RWPE2 (cell line): ENCODE measurements around the gene C1orf21.

Experiments
- ATAC-seq: fragments of 200-7000 bp; cut with Tn5 transposase; 3 replicates; pipeline ENCODE4 v1.9.1; 2021; ENCODE audit warnings: low read depth
- DNase-seq: peaks from one replicate; pipeline ENCODE4 v3.0.0-alpha.2; 2020; ENCODE audit warnings: low spot score
- H3K27ac ChIP-seq: fragments of 450-650 bp; 2 replicates; pipeline ENCODE4 v1.5.1; 2017; ENCODE audit warnings: mild to moderate bottlenecking; ENCODE audit not compliant: poor library complexity, severe bottlenecking
- H3K27me3 ChIP-seq: fragments of 250-450 bp; sonication (Bioruptor Pico); 2 replicates; pipeline ENCODE4 v1.5.1; 2021; ENCODE audit warnings: mild to moderate bottlenecking, moderate library complexity; ENCODE audit not compliant: insufficient read depth, poor library complexity, severe bottlenecking
- H3K36me3 ChIP-seq: fragments of 250-450 bp; sonication (Bioruptor Pico); 2 replicates; pipeline ENCODE4 v1.5.1; 2020; ENCODE audit warnings: low read depth, mild to moderate bottlenecking, moderate library complexity
- H3K4me1 ChIP-seq: fragments of 250-450 bp; sonication (Bioruptor Pico); 2 replicates; pipeline ENCODE4 v1.5.1; 2021; ENCODE audit warnings: mild to moderate bottlenecking, moderate library complexity; ENCODE audit not compliant: insufficient read depth, poor library complexity, severe bottlenecking
- H3K4me3 ChIP-seq: fragments of 250-450 bp; sonication (Bioruptor Pico); 2 replicates; pipeline ENCODE4 v1.5.1; 2021; ENCODE audit warnings: mild to moderate bottlenecking, moderate library complexity; ENCODE audit not compliant: severe bottlenecking
- H3K9me3 ChIP-seq: fragments of 250-450 bp; sonication (Bioruptor Pico); 2 replicates; pipeline ENCODE4 v1.5.1; 2021; ENCODE audit warnings: mild to moderate bottlenecking, moderate library complexity; ENCODE audit not compliant: severe bottlenecking
- TF ChIP-seq, protein P1 (sequence below): fragments of 450-650 bp; IDR thresholded peaks from one replicate; pipeline ENCODE4 v1.5.1; 2017; ENCODE audit warnings: mild to moderate bottlenecking, moderate library complexity; ENCODE audit not compliant: poor library complexity, severe bottlenecking

C1orf21 gene

GRCh38 chr1:184370850-184371249 lies 16.0 kb upstream of the C1orf21 start:
- no peaks in the 10 kb centered on the region for H3K36me3 ChIP-seq
- DNase-seq (no peak), ATAC-seq (no peak)
- no peaks in the 10 kb centered on the region for H3K9me3 ChIP-seq
- TF ChIP-seq, protein P1, sequence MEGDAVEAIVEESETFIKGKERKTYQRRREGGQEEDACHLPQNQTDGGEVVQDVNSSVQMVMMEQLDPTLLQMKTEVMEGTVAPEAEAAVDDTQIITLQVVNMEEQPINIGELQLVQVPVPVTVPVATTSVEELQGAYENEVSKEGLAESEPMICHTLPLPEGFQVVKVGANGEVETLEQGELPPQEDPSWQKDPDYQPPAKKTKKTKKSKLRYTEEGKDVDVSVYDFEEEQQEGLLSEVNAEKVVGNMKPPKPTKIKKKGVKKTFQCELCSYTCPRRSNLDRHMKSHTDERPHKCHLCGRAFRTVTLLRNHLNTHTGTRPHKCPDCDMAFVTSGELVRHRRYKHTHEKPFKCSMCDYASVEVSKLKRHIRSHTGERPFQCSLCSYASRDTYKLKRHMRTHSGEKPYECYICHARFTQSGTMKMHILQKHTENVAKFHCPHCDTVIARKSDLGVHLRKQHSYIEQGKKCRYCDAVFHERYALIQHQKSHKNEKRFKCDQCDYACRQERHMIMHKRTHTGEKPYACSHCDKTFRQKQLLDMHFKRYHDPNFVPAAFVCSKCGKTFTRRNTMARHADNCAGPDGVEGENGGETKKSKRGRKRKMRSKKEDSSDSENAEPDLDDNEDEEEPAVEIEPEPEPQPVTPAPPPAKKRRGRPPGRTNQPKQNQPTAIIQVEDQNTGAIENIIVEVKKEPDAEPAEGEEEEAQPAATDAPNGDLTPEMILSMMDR, result no peak
- no peak overlapping the region for H3K27ac ChIP-seq
- H3K27me3 ChIP-seq, result no peaks in the 10 kb centered on the region
- H3K4me3 ChIP-seq, result no peak overlapping the region
- no peaks in the 10 kb centered on the region for H3K4me1 ChIP-seq

GRCh38 chr1:184373155-184373554 lies 13.7 kb upstream of the C1orf21 start:
- ATAC-seq, result no peak
- no peak overlapping the region for H3K27ac ChIP-seq

DNA sequence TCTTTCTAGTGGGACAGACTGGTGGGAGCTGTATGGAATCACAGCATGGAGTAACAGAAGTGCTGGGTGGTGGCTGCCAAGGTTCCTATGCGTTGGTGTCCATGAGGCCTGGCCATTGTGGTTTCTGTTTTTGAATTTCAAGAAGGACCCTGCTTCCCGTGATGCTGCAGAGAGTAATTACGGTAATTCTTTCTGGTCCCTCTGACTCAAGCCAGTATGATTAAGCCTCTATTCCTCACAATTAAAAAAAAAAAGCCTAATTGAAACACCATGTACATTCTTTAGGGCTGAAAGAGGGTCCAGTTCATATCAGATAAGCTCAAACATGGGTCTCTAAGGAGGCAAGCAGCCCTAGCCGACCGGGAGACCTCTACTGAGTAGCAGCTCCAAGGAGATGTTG lies 10.5 kb upstream of the C1orf21 start:
- no peak overlapping the region for H3K27ac ChIP-seq
- TF ChIP-seq, protein P1, result no peak
- H3K36me3 ChIP-seq, result no peaks in the 10 kb centered on the region
- H3K4me3 ChIP-seq, result no peak overlapping the region
- ATAC-seq (no peak), DNase-seq (no peak)
- H3K4me1 ChIP-seq, result no peaks in the 10 kb centered on the region
- no peaks in the 10 kb centered on the region for H3K27me3 ChIP-seq
- no peaks in the 10 kb centered on the region for H3K9me3 ChIP-seq

More at GRCh38 chr1:184373155-184373554, 13.7 kb upstream of the C1orf21 start:
- Histone ChIP-seq H3K4me1 (no peaks in the 10 kb centered on the region), H3K4me3 (no peak overlapping the region), H3K27me3 (no peaks in the 10 kb centered on the region), H3K36me3 (no peaks in the 10 kb centered on the region), H3K9me3 (no peaks in the 10 kb centered on the region)
- TF ChIP-seq, protein P1, result no peak
- no peak for DNase-seq

DNA sequence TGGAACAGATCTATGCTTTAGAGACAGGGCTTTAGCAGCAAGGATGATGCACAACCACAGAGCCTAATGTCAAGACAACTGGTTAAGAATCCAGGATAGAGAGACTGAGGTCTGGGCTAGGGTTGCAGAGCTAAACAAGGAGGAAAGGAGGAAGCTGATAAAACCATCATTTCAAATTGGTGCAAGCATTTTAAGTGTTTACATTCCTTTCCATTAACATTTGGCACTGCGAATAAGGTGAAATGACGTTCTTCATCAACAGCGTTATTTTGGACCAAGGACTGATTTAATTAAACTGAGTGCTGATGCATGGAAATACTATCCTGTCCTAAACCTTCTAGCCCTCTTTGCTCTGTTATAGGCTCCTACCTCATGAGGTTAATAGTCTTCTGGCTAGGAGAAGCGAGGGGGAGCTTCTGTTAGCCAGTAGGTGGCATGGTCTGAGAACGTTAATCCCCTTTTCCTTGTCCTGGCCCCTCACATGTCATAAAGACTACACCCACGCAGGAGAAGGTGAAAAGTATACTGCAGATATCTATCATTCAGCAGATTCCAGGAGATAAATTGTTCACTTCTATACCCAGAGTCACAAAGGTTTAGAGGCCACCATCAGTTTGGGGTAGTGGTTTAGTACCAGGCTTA lies 7.6 kb upstream of the C1orf21 start:
- no peaks in the 10 kb centered on the region for H3K36me3 ChIP-seq
- peak; percentile 71; the same call in 1 of the 3 replicates for ATAC-seq
- H3K27ac ChIP-seq, result no peak overlapping the region
- no peaks in the 10 kb centered on the region for H3K27me3 ChIP-seq
- H3K9me3 ChIP-seq, result no peaks in the 10 kb centered on the region
- TF ChIP-seq, protein P1, result peak; percentile 47
- H3K4me3 ChIP-seq, result no peak overlapping the region
- no peak for DNase-seq
- H3K4me1 ChIP-seq, result no peaks in the 10 kb centered on the region

DNA sequence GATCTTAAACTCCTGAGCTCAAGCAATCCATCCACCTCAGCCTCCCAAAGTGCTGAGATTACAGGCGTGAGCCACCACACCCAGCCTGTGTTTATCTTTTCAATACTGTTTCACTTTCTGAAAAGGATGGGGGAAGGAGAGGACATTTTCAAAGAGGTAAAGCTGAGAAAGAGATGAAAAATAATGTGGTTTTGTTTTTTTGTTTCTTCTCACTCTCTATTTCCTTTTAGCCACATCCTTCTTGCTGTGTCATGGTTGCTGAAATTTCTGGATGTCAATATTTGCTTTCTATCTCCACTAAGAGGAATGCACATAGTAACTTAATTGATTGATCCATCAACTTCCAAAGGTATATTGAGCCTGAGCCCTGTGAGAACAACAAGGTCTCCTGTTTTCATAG lies 6.4 kb upstream of the C1orf21 start:
- no peak for ATAC-seq
- TF ChIP-seq, protein P1, result no peak
- Histone ChIP-seq H3K9me3 (no peaks in the 10 kb centered on the region), H3K4me1 (no peaks in the 10 kb centered on the region), H3K4me3 (no peak overlapping the region), H3K36me3 (no peaks in the 10 kb centered on the region), H3K27ac (no peak overlapping the region), H3K27me3 (no peaks in the 10 kb centered on the region)
- DNase-seq, result no peak
